ENCODE data around the gene NNT.

GRCh38 chr5:43608406-43608805, 5.4 kb downstream of the NNT start:
- no peak for TF ChIP-seq CTCF (IDR thresholded peaks at IDR 0.05)
- TF ChIP-seq EZH2phosphoT487 (IDR thresholded peaks at IDR 0.05) = no peak
- TF ChIP-seq EZH2 (IDR thresholded peaks at IDR 0.05) = no peak

Measured in neural progenitor cell (in vitro differentiated cells).